T-cell (primary cell): ENCODE measurements around the gene DDX10. TPM values are rescaled to one million over a fixed set of nuclear protein-coding genes. Genes with fewer than 3 reads are reported as not detected.
"Not testable (repeated sequence)": the region's sequence is repeated elsewhere in the genome, so short reads cannot be mapped to it uniquely, and the experiment has no call there.

Source experiments
- ATAC-seq, 4 experiments: fragments of 200-7000 bp in 3 of 4; fragments of 150-1000 bp in 1 of 4; cut with Tn5 transposase; replicated peaks in 1 of 4; 1 replicate in 3 of 4; 2 replicates in 1 of 4; pipeline ENCODE4 v1.10.0; 2021; ENCODE audit warnings: moderate library complexity in 3 of 4, mild to moderate bottlenecking in 2 of 4, moderate number of reproducible peaks in 1 of 4
- CTCF ChIA-PET, 2 donors: fragments of 300-600 bp; sonication (Branson Sonifier 250); formaldehyde crosslinking; loops; one replicate each; lab custom pipeline; 2022; ENCODE audit warnings: antibody characterized with exemption in 2 of 2; lab: Charles Lee
- POLR2A ChIA-PET, 2 donors: fragments of 300-600 bp; sonication (Branson Sonifier 250); formaldehyde crosslinking; loops; one replicate each; lab custom pipeline; 2022; ENCODE audit warnings: antibody characterized with exemption in 2 of 2; lab: Charles Lee
- DNase-seq, 35 experiments: peaks; one replicate each; pipeline versions ENCODE4 v3.0.0 to v3.0.0-alpha.2; 2013 to 2023
- H3K27ac ChIP-seq: one replicate; pipeline ENCODE4 v1.5.1; 2013; ENCODE audit warnings: low read length
- H3K27me3 ChIP-seq, 2 experiments: replicated peaks in 1 of 2; 1 replicate in 1 of 2; 2 replicates in 1 of 2; pipeline versions ENCODE4 v1.6.1 to v1.7.0; 2013; ENCODE audit warnings: low read length in 1 of 2, mixed read lengths in 1 of 2; ENCODE audit not compliant: control insufficient read depth in 2 of 2, insufficient read depth in 2 of 2; ENCODE audit errors: extremely low read depth in 1 of 2
- H3K36me3 ChIP-seq, 2 donors: 1 replicate in 1 of 2; 2 replicates in 1 of 2; pipeline versions ENCODE4 v1.6.1 to v1.7.0; 2013; ENCODE audit warnings: low read length in 1 of 2; ENCODE audit not compliant: control insufficient read depth in 2 of 2, insufficient read depth in 1 of 2; ENCODE audit errors: extremely low read depth in 1 of 2
- H3K4me1 ChIP-seq, 2 experiments: 1 replicate in 1 of 2; 2 replicates in 1 of 2; pipeline versions ENCODE4 v1.6.1 to v1.7.0; 2013; ENCODE audit warnings: low read length in 2 of 2, mixed read lengths in 1 of 2; ENCODE audit not compliant: insufficient read depth in 2 of 2, control insufficient read depth in 1 of 2; ENCODE audit errors: extremely low read depth in 1 of 2
- H3K4me3 ChIP-seq, 2 donors: 1 replicate in 1 of 2; 2 replicates in 1 of 2; pipeline versions ENCODE4 v1.5.1 to v1.7.0; 2013; ENCODE audit warnings: mild to moderate bottlenecking in 2 of 2, low read length in 1 of 2, moderate library complexity in 1 of 2; ENCODE audit not compliant: control insufficient read depth in 1 of 2; ENCODE audit errors: extremely low read depth in 1 of 2
- H3K9me3 ChIP-seq: 2 replicates; pipeline ENCODE4 v1.7.0; 2013
- H3K27ac Mint-ChIP-seq, 2 donors: one replicate each; pipeline ENCODE4 v1.8.0; 2020 to 2021; ENCODE audit warnings: mild to moderate bottlenecking in 2 of 2, mixed read lengths in 2 of 2
- H3K27me3 Mint-ChIP-seq, 2 donors: one replicate each; pipeline ENCODE4 v1.8.0; 2021 to 2022; ENCODE audit warnings: mixed read lengths in 2 of 2
- H3K36me3 Mint-ChIP-seq: one replicate; pipeline ENCODE4 v1.8.0; 2021; ENCODE audit warnings: mixed read lengths
- H3K4me1 Mint-ChIP-seq, 3 donors: one replicate each; pipeline ENCODE4 v1.8.0; 2020 to 2022; ENCODE audit warnings: mixed read lengths in 3 of 3, mild to moderate bottlenecking in 1 of 3
- H3K4me3 Mint-ChIP-seq, 3 donors: one replicate each; pipeline ENCODE4 v1.8.0; 2020 to 2022; ENCODE audit warnings: mild to moderate bottlenecking in 3 of 3, mixed read lengths in 3 of 3, moderate library complexity in 3 of 3
- H3K9me3 Mint-ChIP-seq, 3 donors: one replicate each; pipeline ENCODE4 v1.8.0; 2020 to 2022; ENCODE audit warnings: mixed read lengths in 3 of 3
- WGBS: methylation state at CpG from one replicate; pipeline ENCODE4 v1.1.5; 2013; ENCODE audit warnings: missing lambda C conversion rate; ENCODE audit not compliant: insufficient coverage; 5-methylcytosine and 5-hydroxymethylcytosine counted together
- total RNA-seq, 35 experiments: library from RNA in 6 of 35; stranded (reverse) in 6 of 35; fragments of 120-200 nt in 1 of 35; gene quantifications; one replicate each; pipeline versions ENCODE4 v1.2.1 to v1.2.4 and lab custom pipeline; 2013 to 2026

Gene DDX10
- total RNA-seq, 5 donors from 2014 or later (not counting 1 experiment from before 2014, with no cell fraction given) = 23.5 to 30.0 (median 27.0) TPM

- Mint-ChIP-seq H3K9me3 (no peaks in the 10 kb centered on the region), H3K4me1 (peaks cover 38 to 44% (median 42%) of the 10 kb centered on the region in 3 donors), H3K27ac (no peak overlapping the region), H3K27me3 (no peaks in the 10 kb centered on the region), H3K36me3 (peaks cover 26% of the 10 kb centered on the region), H3K4me3 (no peak overlapping the region)
- H3K27ac ChIP-seq = no peak overlapping the region
- ChIA-PET CTCF (no interaction called here), POLR2A (no interaction called here)
- no peak overlapping the region for H3K4me3 ChIP-seq
- no peaks in the 10 kb centered on the region for H3K9me3 ChIP-seq
- no peaks in the 10 kb centered on the region for H3K4me1 ChIP-seq
- no peaks in the 10 kb centered on the region for H3K36me3 ChIP-seq
- H3K27me3 ChIP-seq = no peaks in the 10 kb centered on the region
- 98% methylated on average over 8 of the region's 8 CpGs for WGBS
- DNase-seq (no peak), ATAC-seq (no peak)
Measured at GRCh38 chr11:108732395-108732794, 67.5 kb downstream of the DDX10 start.

- Histone ChIP-seq H3K4me3 (no peak overlapping the region), H3K36me3 (no peaks in the 10 kb centered on the region), H3K27me3 (no peaks in the 10 kb centered on the region), H3K4me1 (no peaks in the 10 kb centered on the region), H3K27ac (no peak overlapping the region), H3K9me3 (no peaks in the 10 kb centered on the region)
- H3K4me1 Mint-ChIP-seq = peaks cover 38 to 42% (median 40%) of the 10 kb centered on the region in 3 donors
- 58% methylated on average over 2 of the region's 6 CpGs for WGBS
- H3K4me3 Mint-ChIP-seq = peak overlapping the region in 1 of 3 donors; percentile 23
- peak in 1 of 35 experiments; percentile 13 for DNase-seq
- peak overlapping the region in 1 of 2 donors; percentile 64 for H3K27ac Mint-ChIP-seq
- peak in 3 of 4 experiments; percentile 14 to 65 (median 56) for ATAC-seq
- ChIA-PET POLR2A (interaction anchor here in 1 of 2 donors (0.6 kb wide), 1 partner anchor 64 kb away, joined by 4 read pairs; no protein-coding TSS in a partner anchor), CTCF (interaction anchor here (0.7 to 1.9 kb wide), 3 partner anchors 9 to 645 kb away, joined by 3 to 8 read pairs (median 4); partner anchors contain the start of gene DDX10 (in 1 of the 2))
- no peaks in the 10 kb centered on the region for H3K9me3 Mint-ChIP-seq
- peaks cover 26% of the 10 kb centered on the region for H3K36me3 Mint-ChIP-seq
- no peaks in the 10 kb centered on the region for H3K27me3 Mint-ChIP-seq
Measured at GRCh38 chr11:108733479-108734116, 68.7 kb downstream of the DDX10 start.

- Histone ChIP-seq H3K36me3 (no peaks in the 10 kb centered on the region), H3K9me3 (no peaks in the 10 kb centered on the region), H3K4me3 (no peak overlapping the region), H3K4me1 (no peaks in the 10 kb centered on the region), H3K27me3 (no peaks in the 10 kb centered on the region), H3K27ac (no peak overlapping the region)
- ChIA-PET CTCF (interaction anchor here in 1 of 2 donors (0.5 to 1.9 kb wide), 7 partner anchors 10 to 69 kb away, joined by 3 to 8 read pairs (median 3); partner anchors contain the start of gene DDX10), POLR2A (no interaction called here)
- H3K9me3 Mint-ChIP-seq = no peaks in the 10 kb centered on the region
- no CpG with 5 or more reads among the region's 1 CpG for WGBS
- DNase-seq = no peak
- H3K36me3 Mint-ChIP-seq = peaks cover 23% of the 10 kb centered on the region
- H3K4me3 Mint-ChIP-seq = no peak overlapping the region
- no peaks in the 10 kb centered on the region for H3K27me3 Mint-ChIP-seq
- no peak overlapping the region for H3K27ac Mint-ChIP-seq
- peaks cover 33 to 36% (median 35%) of the 10 kb centered on the region in 3 donors for H3K4me1 Mint-ChIP-seq
- no peak for ATAC-seq
Measured at GRCh38 chr11:108734283-108734682, 69.4 kb downstream of the DDX10 start.

- Histone ChIP-seq H3K4me1 (no peaks in the 10 kb centered on the region), H3K27me3 (no peaks in the 10 kb centered on the region), H3K27ac (no peak overlapping the region), H3K36me3 (no peaks in the 10 kb centered on the region), H3K4me3 (no peak overlapping the region), H3K9me3 (no peaks in the 10 kb centered on the region)
- DNase-seq = peak in 4 of 35 experiments; percentile 1 to 47 (median 4)
- Mint-ChIP-seq H3K27me3 (no peaks in the 10 kb centered on the region), H3K4me3 (no peak overlapping the region), H3K27ac (no peak overlapping the region), H3K9me3 (peaks cover 0 to 2% (median 1%) of the 10 kb centered on the region in 3 donors), H3K4me1 (peaks cover 31 to 36% (median 31%) of the 10 kb centered on the region in 3 donors), H3K36me3 (peaks cover 30% of the 10 kb centered on the region)
- POLR2A ChIA-PET = no interaction called here
- no peak for ATAC-seq
- 50% methylated on average over 1 of the region's 3 CpGs for WGBS
- CTCF ChIA-PET = interaction anchor here (0.6 to 1.9 kb wide), 6 partner anchors 10 to 1286 kb away, joined by 3 to 8 read pairs (median 4); partner anchors contain the start of gene DDX10 (in 1 of the 2)
Measured at GRCh38 chr11:108734956-108735559, 70.2 kb downstream of the DDX10 start.

- H3K36me3 Mint-ChIP-seq = peaks cover 44% of the 10 kb centered on the region
- ATAC-seq, H3K4me1 ChIP-seq, H3K4me1 Mint-ChIP-seq, H3K4me3 ChIP-seq, H3K27me3 ChIP-seq, H3K27me3 Mint-ChIP-seq, H3K9me3 ChIP-seq, H3K27ac Mint-ChIP-seq, DNase-seq, CTCF ChIA-PET, H3K36me3 ChIP-seq, POLR2A ChIA-PET, H3K27ac ChIP-seq, H3K4me3 Mint-ChIP-seq: not testable (repeated sequence)
- peaks cover 4 to 18% (median 6%) of the 10 kb centered on the region in 3 donors for H3K9me3 Mint-ChIP-seq
- WGBS = no CpG with 5 or more reads among the region's 2 CpGs
Measured at GRCh38 chr11:108740132-108740531, 75.3 kb downstream of the DDX10 start.

- Histone ChIP-seq H3K4me3 (no peak overlapping the region), H3K36me3 (no peaks in the 10 kb centered on the region), H3K9me3 (no peaks in the 10 kb centered on the region), H3K27ac (no peak overlapping the region), H3K27me3 (no peaks in the 10 kb centered on the region), H3K4me1 (no peaks in the 10 kb centered on the region)
- H3K4me3 Mint-ChIP-seq = no peak overlapping the region
- peaks cover 2 to 11% (median 2%) of the 10 kb centered on the region in 3 donors for H3K4me1 Mint-ChIP-seq
- H3K27ac Mint-ChIP-seq = no peak overlapping the region
- DNase-seq (no peak), ATAC-seq (no peak)
- no peaks in the 10 kb centered on the region for H3K27me3 Mint-ChIP-seq
- H3K9me3 Mint-ChIP-seq = peaks cover 4 to 18% (median 6%) of the 10 kb centered on the region in 3 donors
- 100% methylated on average over 1 of the region's 3 CpGs for WGBS
- peaks cover 57% of the 10 kb centered on the region for H3K36me3 Mint-ChIP-seq
- POLR2A ChIA-PET = interaction anchor here in 1 of 2 donors (0.5 kb wide), 1 partner anchor 1195 kb away, joined by 3 read pairs; no protein-coding TSS in a partner anchor
- CTCF ChIA-PET = no interaction called here
Measured at GRCh38 chr11:108743851-108744250, 79.0 kb downstream of the DDX10 start.
